ENCODE data around the gene CMKLR1.

CMKLR1 gene

DNA sequence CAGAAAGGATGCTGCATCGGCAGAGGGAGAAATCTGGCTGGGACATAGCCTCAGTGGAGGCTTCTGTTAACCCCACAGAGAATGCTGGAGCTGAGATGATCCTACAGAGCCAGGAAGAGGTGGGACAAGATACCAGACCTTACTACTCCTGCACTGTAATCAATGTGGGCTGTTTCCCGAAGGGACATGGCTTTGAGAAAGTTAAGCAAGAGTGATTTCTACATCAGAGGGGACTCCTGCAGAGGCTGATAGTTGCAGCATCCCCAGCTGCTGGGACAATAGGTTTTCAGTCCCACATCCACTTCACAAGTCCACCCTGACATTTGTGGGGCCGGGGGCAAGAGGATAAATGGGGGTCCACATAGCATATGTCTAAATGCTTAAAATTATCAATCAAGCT, 22.5 kb upstream of the CMKLR1 start:
- no peak overlapping the region for H3K27ac ChIP-seq (ENCODE audit: low read depth, low read length)
- peaks cover 7% of the 10 kb centered on the region; the same call in 1 of the 2 replicates for H3K4me1 ChIP-seq (ENCODE audit: control insufficient read depth, insufficient read depth, low read length)
- H3K27me3 ChIP-seq (ENCODE audit: control insufficient read depth, insufficient read depth, low read length): no peaks in the 10 kb centered on the region
- no peaks in the 10 kb centered on the region for H3K9me3 ChIP-seq (ENCODE audit: control insufficient read depth, insufficient read depth, low read depth, low read length)
- H3K9ac ChIP-seq (ENCODE audit: low read length): no peak overlapping the region
- H3K4me3 ChIP-seq (ENCODE audit: low read depth, low read length): no peak overlapping the region
- H3K36me3 ChIP-seq (ENCODE audit: control insufficient read depth, insufficient read depth, low read length): no peaks in the 10 kb centered on the region

DNA sequence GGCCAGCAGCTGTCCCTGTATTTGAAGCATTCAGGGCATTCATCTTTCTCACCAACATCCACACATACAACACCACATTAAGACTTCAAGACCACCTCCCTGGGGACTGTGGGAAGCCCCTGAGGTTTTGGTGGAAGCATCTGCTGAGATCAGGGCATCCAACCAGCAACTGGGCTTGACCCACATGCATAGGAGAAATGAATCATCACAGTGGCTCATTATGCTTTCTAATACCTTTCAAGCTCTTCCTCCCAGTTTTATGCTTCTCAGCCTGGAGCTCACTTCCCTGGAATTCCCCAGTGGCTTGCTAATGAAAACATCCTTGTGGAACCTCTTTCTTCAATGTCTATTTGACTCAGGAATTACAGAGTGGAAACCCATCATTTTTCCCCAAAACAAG, 21.4 kb upstream of the CMKLR1 start:
- Histone ChIP-seq H3K27ac (ENCODE audit: low read depth, low read length) (no peak overlapping the region), H3K9ac (ENCODE audit: low read length) (no peak overlapping the region), H3K27me3 (ENCODE audit: control insufficient read depth, insufficient read depth, low read length) (no peaks in the 10 kb centered on the region), H3K36me3 (ENCODE audit: control insufficient read depth, insufficient read depth, low read length) (no peaks in the 10 kb centered on the region), H3K9me3 (ENCODE audit: control insufficient read depth, insufficient read depth, low read depth, low read length) (no peaks in the 10 kb centered on the region), H3K4me1 (ENCODE audit: control insufficient read depth, insufficient read depth, low read length) (peaks cover 7% of the 10 kb centered on the region; the same call in 1 of the 2 replicates), H3K4me3 (ENCODE audit: low read depth, low read length) (no peak overlapping the region)

DNA sequence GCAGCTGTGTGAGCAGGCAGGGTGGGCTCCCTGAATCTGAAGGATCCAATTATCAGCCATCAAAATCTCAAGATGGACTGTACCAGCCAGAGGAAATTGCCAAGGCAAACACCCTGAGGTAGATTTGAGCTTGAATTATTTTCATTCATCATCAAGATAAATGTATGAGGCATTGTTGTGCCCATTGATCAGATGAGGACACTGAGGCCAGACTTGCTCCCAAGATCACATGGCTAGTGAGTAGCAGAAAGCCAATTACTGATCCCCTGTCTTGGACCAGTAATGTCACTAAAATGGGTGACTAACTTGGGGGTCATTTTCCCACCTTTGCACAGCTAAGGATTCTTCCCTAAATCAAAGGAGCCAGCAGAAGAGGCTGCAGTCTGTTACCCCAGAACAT, 20.9 kb upstream of the CMKLR1 start:
- no peaks in the 10 kb centered on the region for H3K36me3 ChIP-seq (ENCODE audit: control insufficient read depth, insufficient read depth, low read length)
- H3K9ac ChIP-seq (ENCODE audit: low read length): no peak overlapping the region
- no peaks in the 10 kb centered on the region for H3K27me3 ChIP-seq (ENCODE audit: control insufficient read depth, insufficient read depth, low read length)
- H3K4me1 ChIP-seq (ENCODE audit: control insufficient read depth, insufficient read depth, low read length): peaks cover 7% of the 10 kb centered on the region; the same call in 1 of the 2 replicates
- H3K4me3 ChIP-seq (ENCODE audit: low read depth, low read length): no peak overlapping the region
- H3K27ac ChIP-seq (ENCODE audit: low read depth, low read length): no peak overlapping the region
- H3K9me3 ChIP-seq (ENCODE audit: control insufficient read depth, insufficient read depth, low read depth, low read length): no peaks in the 10 kb centered on the region

DNA sequence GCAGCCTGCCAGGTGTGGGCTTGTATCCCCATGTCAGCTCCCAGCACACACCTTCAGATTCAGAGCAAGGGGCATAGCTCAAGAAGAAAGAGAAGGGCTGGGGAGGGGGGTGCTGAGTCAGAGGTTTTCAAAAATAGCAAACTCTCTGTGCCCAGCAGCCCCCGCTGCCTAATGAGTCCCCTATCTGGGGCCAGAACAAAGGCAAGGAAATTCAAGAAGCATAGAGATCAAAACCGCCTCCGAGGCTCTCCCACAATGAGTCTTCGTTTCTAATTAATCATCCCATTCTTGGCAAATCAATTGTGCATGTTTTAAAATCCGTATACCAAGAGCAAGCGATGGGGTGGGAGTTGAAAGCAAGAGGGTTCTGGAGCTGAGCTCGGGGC, 19.5 kb upstream of the CMKLR1 start:
- no peak overlapping the region for H3K27ac ChIP-seq (ENCODE audit: low read depth, low read length)
- no peaks in the 10 kb centered on the region for H3K27me3 ChIP-seq (ENCODE audit: control insufficient read depth, insufficient read depth, low read length)
- H3K36me3 ChIP-seq (ENCODE audit: control insufficient read depth, insufficient read depth, low read length): no peaks in the 10 kb centered on the region
- no peak overlapping the region for H3K9ac ChIP-seq (ENCODE audit: low read length)
- H3K4me1 ChIP-seq (ENCODE audit: control insufficient read depth, insufficient read depth, low read length): peaks cover 7% of the 10 kb centered on the region; the same call in 1 of the 2 replicates
- no peak overlapping the region for H3K4me3 ChIP-seq (ENCODE audit: low read depth, low read length)
- no peaks in the 10 kb centered on the region for H3K9me3 ChIP-seq (ENCODE audit: control insufficient read depth, insufficient read depth, low read depth, low read length)

DNA sequence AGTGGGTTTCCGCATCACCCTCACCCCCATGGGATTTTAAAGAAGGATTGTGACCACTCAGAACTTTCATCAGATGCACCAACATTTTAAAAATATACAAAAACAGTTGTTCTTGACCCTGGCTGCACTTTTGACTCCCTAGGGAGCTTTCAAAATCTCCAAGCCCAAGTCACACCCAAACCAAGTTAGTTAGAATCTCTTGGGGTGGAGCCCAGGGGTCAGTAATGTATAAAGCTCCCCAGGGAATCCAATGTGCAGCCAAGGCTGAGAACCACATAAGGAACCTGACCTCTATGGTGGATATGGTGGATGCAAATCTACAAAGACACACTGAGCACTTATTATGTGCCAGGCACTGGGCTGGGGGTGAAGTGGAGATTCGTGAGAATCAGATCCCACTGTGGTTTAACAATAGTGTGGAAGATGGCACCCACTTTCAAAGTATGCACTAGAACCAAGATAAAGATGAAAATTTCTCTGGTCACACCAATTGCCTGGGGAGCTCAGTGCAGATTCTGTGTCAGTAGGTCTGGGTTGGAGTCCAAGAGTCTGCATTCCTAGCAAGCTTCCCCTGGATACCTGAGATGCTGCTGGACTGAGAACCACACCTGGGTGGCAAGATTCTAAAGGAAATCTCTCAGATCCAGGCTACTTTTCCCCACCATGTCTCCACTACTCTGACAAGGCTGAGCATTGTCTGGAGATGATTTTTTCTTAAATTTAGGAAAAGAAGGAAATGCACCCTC, 18.9 kb upstream of the CMKLR1 start:
- Histone ChIP-seq H3K27me3 (ENCODE audit: control insufficient read depth, insufficient read depth, low read length) (no peaks in the 10 kb centered on the region), H3K9me3 (ENCODE audit: control insufficient read depth, insufficient read depth, low read depth, low read length) (no peaks in the 10 kb centered on the region), H3K36me3 (ENCODE audit: control insufficient read depth, insufficient read depth, low read length) (no peaks in the 10 kb centered on the region), H3K4me3 (ENCODE audit: low read depth, low read length) (no peak overlapping the region), H3K4me1 (ENCODE audit: control insufficient read depth, insufficient read depth, low read length) (peaks cover 7% of the 10 kb centered on the region; the same call in 1 of the 2 replicates), H3K27ac (ENCODE audit: low read depth, low read length) (no peak overlapping the region), H3K9ac (ENCODE audit: low read length) (no peak overlapping the region)

GRCh38 chr12:108356835-108357806, 18.0 kb upstream of the CMKLR1 start:
- H3K27ac ChIP-seq (ENCODE audit: low read depth, low read length): no peak overlapping the region
- H3K27me3 ChIP-seq (ENCODE audit: control insufficient read depth, insufficient read depth, low read length): no peaks in the 10 kb centered on the region
- no peaks in the 10 kb centered on the region for H3K36me3 ChIP-seq (ENCODE audit: control insufficient read depth, insufficient read depth, low read length)
- no peak overlapping the region for H3K9ac ChIP-seq (ENCODE audit: low read length)
- H3K4me1 ChIP-seq (ENCODE audit: control insufficient read depth, insufficient read depth, low read length): peaks cover 7% of the 10 kb centered on the region; the same call in 1 of the 2 replicates
- H3K9me3 ChIP-seq (ENCODE audit: control insufficient read depth, insufficient read depth, low read depth, low read length): no peaks in the 10 kb centered on the region
- no peak overlapping the region for H3K4me3 ChIP-seq (ENCODE audit: low read depth, low read length)

DNA sequence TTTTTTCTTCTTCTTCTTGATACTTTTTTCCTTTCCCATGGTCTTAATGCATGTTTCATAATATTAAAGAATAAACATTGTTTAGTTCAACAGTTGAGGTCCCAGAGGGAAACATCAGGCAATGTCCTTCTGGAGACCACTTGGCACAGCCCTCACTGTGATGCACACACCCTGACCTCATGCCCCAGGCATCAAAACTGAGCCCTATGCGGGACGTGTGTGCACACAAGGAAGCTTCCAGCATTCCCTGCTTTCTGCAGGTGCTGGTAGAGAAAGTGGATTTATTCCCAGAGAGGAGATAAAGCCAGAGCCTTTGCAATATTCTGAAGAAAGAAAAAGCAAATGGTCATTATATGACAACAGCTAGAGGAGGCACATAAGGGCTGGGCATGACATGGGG, 16.0 kb upstream of the CMKLR1 start:
- Histone ChIP-seq H3K27me3 (ENCODE audit: control insufficient read depth, insufficient read depth, low read length) (no peaks in the 10 kb centered on the region), H3K4me3 (ENCODE audit: low read depth, low read length) (no peak overlapping the region), H3K4me1 (ENCODE audit: control insufficient read depth, insufficient read depth, low read length) (peaks cover 7% of the 10 kb centered on the region; the same call in 1 of the 2 replicates), H3K27ac (ENCODE audit: low read depth, low read length) (no peak overlapping the region), H3K36me3 (ENCODE audit: control insufficient read depth, insufficient read depth, low read length) (no peaks in the 10 kb centered on the region), H3K9ac (ENCODE audit: low read length) (no peak overlapping the region), H3K9me3 (ENCODE audit: control insufficient read depth, insufficient read depth, low read depth, low read length) (no peaks in the 10 kb centered on the region; the same call in 1 of the 2 replicates)

GRCh38 chr12:108352591-108352990, 13.5 kb upstream of the CMKLR1 start:
- H3K36me3 ChIP-seq (ENCODE audit: control insufficient read depth, insufficient read depth, low read length): no peaks in the 10 kb centered on the region
- no peaks in the 10 kb centered on the region for H3K4me1 ChIP-seq (ENCODE audit: control insufficient read depth, insufficient read depth, low read length)
- H3K4me3 ChIP-seq (ENCODE audit: low read depth, low read length): no peak overlapping the region
- no peaks in the 10 kb centered on the region for H3K27me3 ChIP-seq (ENCODE audit: control insufficient read depth, insufficient read depth, low read length)
- peaks cover 3% of the 10 kb centered on the region; the same call in 1 of the 2 replicates for H3K9me3 ChIP-seq (ENCODE audit: control insufficient read depth, insufficient read depth, low read depth, low read length)
- no peak overlapping the region for H3K27ac ChIP-seq (ENCODE audit: low read depth, low read length)
- H3K9ac ChIP-seq (ENCODE audit: low read length): no peak overlapping the region

- H3K9ac ChIP-seq (ENCODE audit: low read length): no peak overlapping the region
- H3K4me1 ChIP-seq (ENCODE audit: control insufficient read depth, insufficient read depth, low read length): 0 out of 2 replicates have a peak, but pooled peaks cover 3% of the 10 kb centered on the region
- H3K27ac ChIP-seq (ENCODE audit: low read depth, low read length): no peak overlapping the region
- peaks cover 3% of the 10 kb centered on the region; the same call in 1 of the 2 replicates for H3K9me3 ChIP-seq (ENCODE audit: control insufficient read depth, insufficient read depth, low read depth, low read length)
- no peaks in the 10 kb centered on the region for H3K36me3 ChIP-seq (ENCODE audit: control insufficient read depth, insufficient read depth, low read length)
- no peak overlapping the region for H3K4me3 ChIP-seq (ENCODE audit: low read depth, low read length)
- no peaks in the 10 kb centered on the region for H3K27me3 ChIP-seq (ENCODE audit: control insufficient read depth, insufficient read depth, low read length)
Measured at GRCh38 chr12:108350511-108350910, 11.4 kb upstream of the CMKLR1 start.

DNA sequence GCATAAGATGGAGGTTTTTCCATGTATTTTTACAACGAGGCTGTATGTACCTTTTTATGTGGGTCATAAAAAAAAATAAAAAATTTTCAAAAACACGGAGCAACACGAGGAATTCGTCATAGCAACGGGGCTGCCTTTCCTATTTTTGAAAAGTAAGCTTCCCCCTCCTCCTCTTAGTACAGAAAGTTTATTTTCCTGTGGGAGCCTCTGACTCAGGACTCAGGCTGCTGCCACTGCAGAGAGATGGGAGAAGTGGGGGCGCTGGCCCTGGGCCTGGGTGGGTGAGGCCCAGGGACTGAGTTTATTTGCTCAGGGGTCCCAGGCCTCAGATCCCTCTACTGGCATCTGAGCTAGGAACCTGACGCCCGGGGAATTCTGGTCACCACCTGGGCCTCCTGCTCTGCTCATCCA, 10.2 kb upstream of the CMKLR1 start:
- H3K4me3 ChIP-seq (ENCODE audit: low read depth, low read length): no peak overlapping the region
- no peaks in the 10 kb centered on the region for H3K36me3 ChIP-seq (ENCODE audit: control insufficient read depth, insufficient read depth, low read length)
- H3K9me3 ChIP-seq (ENCODE audit: control insufficient read depth, insufficient read depth, low read depth, low read length): peaks cover 6% of the 10 kb centered on the region
- H3K4me1 ChIP-seq (ENCODE audit: control insufficient read depth, insufficient read depth, low read length): 0 out of 2 replicates have a peak, but pooled peaks cover 3% of the 10 kb centered on the region
- no peaks in the 10 kb centered on the region for H3K27me3 ChIP-seq (ENCODE audit: control insufficient read depth, insufficient read depth, low read length)
- no peak overlapping the region for H3K27ac ChIP-seq (ENCODE audit: low read depth, low read length)
- H3K9ac ChIP-seq (ENCODE audit: low read length): no peak overlapping the region

GRCh38 chr12:108348842-108349241, 9.7 kb upstream of the CMKLR1 start:
- H3K9me3 ChIP-seq (ENCODE audit: control insufficient read depth, insufficient read depth, low read depth, low read length): peaks cover 6% of the 10 kb centered on the region
- H3K27ac ChIP-seq (ENCODE audit: low read depth, low read length): no peak overlapping the region
- no peak overlapping the region for H3K4me3 ChIP-seq (ENCODE audit: low read depth, low read length)
- H3K27me3 ChIP-seq (ENCODE audit: control insufficient read depth, insufficient read depth, low read length): no peaks in the 10 kb centered on the region
- H3K4me1 ChIP-seq (ENCODE audit: control insufficient read depth, insufficient read depth, low read length): 0 out of 2 replicates have a peak, but pooled peaks cover 3% of the 10 kb centered on the region
- H3K9ac ChIP-seq (ENCODE audit: low read length): no peak overlapping the region
- no peaks in the 10 kb centered on the region for H3K36me3 ChIP-seq (ENCODE audit: control insufficient read depth, insufficient read depth, low read length)

Measured in HUES6 (cell line).